ENCODE data around the gene N4BP3.

Gene N4BP3

DNA sequence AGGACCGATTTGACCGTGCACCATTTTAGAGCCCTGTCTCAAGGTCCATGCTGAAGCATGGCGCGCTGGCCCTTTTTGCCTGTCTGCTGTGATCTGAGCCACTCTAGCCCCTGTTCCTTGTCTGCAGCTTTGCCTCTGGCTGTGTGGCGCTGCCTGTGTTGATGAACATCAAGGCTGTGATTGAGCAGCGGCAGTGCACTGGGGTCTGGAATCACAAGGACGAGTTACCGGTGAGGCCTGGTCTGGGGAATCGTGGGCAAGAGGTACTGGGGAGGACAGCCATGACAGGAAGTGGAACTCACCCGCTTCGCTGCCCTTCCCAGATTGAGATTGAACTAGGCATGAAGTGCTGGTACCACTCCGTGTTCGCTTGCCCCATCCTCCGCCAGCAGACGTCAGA is 34.1 kb downstream of the N4BP3 start:
- DNase-seq (ENCODE audit: low read depth): no peak

DNA sequence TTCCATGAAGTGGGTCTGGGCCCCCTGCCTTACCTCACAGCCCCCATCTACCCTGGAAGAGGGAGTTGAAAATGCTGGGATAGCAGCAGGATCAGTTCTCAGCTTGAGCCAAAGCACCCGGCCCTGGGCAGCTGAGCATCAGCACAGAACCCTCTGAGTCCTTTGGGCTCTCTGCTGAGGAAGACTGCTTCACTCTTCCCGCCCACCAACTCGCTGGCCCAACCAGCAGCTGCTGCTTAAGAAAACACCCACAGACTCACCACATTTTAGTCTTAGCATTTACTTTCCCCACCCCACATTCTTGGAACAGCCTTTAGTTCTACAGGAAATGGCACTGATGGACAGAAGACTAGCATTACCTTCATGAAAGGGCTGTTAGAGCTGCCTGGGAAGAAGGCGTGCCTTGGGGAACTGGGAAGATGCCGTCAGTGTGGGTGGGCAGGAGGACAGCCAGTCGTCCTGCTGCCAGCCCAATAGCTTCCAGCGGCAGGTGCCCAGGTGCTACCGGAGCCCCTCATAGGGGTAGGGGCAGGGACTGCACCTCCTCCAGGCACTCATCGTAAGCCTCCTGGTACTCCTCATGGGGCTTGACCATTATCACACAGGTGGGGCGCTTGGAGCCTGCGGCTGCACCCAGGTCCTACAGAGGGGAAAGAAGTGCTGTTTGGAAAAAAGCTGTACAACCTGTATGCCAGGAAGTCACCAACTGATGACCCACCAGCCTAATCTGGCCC is 36.0 kb downstream of the N4BP3 start:
- no peak for DNase-seq (ENCODE audit: low read depth)

DNA sequence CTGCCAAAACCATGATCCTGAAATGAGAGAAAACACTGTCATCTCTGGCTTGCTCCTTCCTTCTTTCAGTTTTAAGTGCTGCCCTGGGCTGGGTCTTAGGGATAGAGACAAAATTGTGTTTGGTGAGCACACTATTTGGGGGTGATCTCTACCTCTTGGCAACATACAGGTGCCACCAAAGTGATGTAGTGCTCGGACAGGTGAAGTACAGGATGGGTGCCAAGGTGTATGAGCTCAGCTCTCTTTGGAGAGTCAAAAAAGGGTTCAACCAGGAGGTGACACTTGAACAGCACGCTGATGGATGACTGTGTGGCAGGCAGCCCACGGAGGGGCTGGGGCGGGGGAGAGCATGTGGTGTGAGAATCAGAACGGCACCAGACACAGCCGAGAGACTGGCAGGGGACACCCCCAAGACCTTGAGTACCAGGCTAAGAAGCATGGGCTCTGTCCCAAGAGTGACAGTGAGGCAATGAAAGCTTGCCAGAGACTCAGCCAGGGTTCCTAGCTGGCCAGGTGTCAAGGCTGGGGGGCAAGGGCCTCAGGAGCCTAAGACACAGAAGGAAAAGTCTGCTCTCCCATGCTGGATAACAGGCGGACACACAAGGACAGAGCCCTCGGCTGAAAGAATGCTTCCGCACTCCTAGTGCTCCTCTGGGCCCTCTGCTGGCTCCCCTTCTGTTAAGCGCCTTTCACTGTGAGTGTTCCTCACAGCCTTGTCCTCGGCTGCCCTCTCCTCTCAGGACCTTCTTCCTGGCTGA is 37.8 kb downstream of the N4BP3 start:
- no peak for DNase-seq (ENCODE audit: low read depth)

DNA sequence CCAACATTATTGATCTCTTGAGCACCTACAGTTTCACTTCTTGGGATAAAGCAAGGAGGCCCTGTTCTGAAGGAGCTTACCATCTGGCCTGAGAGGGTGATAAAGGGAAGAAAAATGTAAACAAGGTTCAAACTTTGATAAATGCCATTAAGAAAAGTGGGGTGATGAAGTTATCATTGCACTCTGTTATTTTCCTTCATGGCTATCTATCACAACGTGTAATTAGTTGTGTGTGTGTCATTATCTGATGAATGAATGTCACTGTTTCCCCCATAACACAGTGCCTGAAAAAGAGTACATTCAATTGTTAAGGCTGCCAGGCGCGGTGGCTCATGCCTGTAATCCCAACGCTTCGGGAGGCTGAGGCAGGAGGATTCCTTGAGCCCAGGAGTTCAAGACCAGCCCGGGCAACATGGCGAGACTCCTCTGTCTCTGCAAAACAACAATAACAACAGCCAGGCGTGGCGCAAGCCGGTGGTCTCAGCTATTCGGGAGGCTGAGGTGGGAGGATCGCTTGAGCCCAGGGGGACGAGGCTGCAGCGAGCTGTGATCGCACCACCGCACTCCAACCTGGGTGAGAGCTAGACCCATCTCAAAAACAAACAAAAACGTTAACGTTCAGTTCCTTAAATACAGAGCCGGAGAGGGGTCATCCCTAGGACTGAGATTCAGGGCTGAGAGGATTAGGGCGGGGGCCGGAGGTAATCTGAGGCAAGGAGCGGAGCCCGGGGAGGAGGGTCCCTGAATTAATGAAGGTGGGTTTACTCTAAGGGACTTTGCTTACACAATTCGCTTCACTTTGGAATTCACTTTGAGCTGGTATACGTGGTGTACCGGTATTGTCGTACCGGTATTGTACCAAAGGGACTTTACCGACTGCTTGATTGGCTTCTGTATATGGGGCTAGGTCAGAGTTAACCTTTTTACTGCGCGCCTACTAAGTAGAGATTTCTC is 39.4 kb downstream of the N4BP3 start:
- DNase-seq (ENCODE audit: low read depth): no peak

DNA sequence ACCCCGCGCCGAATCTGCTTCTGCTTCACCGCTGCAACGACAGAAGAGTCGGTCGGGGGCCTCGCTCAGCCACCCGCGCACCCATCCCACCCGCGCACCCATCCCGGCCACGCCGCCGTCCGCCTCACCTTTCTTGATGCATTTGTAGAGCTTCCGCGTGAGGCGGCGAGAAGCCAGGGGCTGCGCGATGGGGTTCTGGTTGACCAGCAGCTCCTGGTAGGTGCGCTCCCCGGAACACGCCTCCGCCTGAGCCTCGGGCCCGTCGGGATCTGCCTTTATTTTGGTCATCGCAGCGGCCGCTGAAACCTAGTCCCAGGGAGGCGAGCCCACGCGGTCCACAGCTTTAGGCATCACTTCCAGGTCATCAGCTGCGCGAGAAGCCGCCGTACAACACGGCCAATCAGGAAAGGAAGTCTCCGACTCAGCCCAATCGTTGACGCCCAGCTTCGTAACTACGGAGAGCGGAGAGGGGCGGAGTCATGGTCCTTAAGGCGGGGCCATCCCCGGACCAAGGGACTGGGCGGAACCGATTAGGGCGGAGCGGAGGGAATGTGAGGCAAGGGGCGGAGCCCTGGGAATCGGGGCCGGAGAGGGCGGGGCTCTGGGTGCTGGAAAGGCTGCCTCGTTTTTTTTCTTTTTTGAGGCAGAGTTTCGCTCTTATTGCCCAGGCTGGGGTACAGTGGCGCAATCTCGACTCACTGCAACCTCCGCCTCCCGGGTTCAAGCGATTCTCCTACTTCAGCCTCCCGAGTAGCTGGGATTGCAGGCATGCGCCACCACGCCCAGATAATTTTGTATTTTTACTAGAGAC is 40.4 kb downstream of the N4BP3 start, which contains the start of gene NHP2:
Gene NHP2 (minus strand): TSS at position 356 of the 811 bp plus-strand sequence. CDS start 68 bp downstream, at position 288.
- peak; percentile 99 for DNase-seq (ENCODE audit: low read depth)

DNA sequence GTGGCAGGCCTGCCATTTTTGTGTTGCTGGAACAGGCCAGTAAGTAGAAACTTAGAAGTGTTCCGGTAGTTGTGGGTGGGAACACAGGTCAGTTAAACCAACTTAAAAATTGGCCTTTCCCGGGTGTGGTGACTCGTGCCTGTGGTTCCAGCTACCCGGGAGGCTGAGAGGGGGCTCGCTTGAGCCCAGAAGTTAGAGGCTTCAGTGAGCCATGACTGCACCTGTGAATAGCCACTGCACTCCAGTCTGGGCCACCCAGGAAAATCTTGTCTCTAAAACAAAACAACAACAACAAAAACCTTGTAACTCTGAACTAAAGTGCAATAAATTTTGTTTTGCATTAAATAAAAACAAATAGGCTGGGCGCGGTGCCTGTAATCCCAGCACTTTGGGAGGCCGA is 41.7 kb downstream of the N4BP3 start:
- no peak for DNase-seq (ENCODE audit: low read depth)

DNA sequence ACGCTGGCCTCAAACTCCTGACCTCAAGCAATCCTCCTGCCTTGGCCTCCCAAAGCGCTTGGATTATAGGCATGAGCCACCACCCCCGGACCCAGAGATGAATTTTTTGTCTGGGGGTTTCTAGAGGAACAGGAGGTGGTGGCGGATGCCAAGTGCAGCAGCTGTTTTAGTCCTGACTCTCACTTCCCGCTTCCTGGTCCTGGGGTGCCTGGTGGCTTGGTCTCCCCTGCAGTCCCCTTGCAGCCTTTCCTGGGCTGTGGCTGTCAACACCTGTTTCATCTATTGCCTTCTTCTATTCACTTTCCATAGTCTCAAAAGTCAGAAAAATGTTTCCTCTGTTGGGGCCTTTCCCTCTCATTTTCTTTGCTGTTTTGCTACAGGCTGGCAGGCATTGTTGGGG is 46.8 kb downstream of the N4BP3 start:
- DNase-seq (ENCODE audit: low read depth): no peak

DNA sequence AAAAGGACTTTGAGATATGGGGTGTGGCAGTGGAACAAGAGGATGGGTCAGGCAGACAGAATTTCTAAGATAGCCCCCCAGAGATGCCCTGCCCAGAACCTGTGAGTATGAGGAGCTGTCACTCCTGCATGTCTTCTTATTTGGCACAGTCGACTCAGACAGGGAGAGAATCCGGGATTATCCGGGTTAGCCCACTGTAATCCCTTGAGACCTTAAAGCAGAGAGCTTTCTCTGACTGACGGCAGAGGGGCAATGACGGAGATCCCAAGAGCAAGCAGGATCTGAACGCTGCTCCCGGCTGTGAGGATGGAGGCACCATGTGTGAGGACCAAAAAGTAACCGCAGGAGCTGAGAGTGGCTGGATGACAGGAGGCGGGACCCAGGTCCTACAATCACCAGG is 49.1 kb downstream of the N4BP3 start:
- no peak for DNase-seq (ENCODE audit: low read depth)

DNA sequence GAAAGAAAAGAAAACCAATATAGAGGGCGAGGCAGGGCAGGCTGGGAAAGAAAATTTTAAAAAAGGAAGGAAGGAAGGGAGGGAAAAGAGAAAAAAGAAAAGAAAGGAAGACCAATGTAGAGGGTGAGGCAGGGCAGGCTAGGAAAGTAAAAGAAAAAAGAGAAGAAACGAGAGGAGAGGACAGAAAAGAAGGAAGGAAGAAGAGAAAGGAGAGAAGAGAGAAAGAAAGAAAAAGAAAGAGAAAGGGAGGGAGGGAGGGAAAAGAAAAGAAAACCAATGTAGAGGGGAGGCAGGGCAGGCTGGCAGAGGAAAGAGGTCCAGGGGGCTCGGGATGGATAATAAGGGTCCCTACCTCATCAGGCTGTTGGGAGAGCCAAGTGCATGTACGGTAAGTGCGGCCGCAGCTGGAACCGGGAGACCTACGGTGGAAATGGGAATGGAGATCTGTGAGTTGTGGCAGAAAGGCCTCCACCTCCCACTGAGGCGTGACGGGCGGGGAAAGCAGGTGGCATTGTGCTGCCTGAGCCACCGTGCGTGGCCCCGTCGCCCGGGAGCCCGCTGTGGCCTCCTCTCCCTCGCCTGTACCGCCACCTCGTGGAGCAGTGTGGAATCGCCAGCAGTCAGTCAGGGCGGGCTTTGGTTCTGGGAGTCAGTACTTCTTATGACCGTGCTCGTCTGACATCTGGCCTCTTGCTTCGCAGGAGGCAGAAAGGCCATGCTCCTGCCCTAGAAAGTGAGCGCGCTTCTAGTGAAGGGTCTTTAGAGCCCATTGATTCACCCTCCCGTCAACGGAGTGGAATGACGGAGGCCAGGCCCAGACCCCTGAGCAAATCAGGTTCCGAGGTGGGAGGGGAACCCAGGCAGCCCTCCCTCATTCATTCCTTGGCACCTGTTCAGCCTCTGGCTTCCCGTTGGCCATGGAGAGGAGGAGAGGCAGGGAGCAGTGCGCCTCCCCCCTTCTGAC is 50.7 kb downstream of the N4BP3 start:
- peak; percentile 90 for DNase-seq (ENCODE audit: low read depth)

DNA sequence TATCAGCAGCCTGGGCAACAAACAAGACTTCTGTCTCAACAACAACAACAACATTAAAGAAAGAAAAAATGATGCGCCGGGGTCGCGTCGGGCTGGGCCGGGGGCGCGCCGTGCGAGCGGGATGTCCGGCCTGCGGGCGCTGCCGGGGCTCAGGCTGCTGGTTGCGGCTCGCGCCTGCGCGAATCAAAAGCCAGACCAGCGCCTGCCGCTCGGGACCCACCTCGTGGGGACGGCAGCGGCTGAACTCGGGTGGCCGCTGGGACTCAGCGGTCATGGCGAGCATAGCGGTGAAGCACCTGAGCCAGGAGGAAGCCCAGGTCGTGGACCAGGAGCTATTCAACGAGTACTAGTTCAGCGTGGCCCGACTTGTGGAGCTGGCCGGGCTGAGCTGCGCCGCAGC is 52.2 kb downstream of the N4BP3 start:
- no peak for DNase-seq (ENCODE audit: low read depth)

DNA sequence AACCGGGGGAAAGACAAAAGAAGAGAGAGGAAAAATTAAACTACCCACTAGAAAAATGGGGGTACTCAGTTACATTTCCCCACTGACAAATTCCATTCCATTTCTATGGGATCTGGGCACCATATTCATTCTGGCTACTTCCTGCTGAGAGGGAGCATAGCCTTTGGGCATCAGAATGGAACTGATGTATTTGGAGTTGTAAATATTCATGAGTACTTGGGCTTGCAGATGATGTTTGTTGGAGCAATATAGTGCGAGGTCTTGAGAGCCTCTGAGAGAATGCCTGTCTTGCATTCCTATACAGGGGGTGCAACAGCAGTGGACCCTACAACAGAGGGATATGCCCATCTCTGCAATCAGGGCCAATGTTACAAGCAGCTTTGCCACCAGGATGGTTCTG is 57.1 kb downstream of the N4BP3 start:
- no peak for DNase-seq (ENCODE audit: low read depth)

DNA sequence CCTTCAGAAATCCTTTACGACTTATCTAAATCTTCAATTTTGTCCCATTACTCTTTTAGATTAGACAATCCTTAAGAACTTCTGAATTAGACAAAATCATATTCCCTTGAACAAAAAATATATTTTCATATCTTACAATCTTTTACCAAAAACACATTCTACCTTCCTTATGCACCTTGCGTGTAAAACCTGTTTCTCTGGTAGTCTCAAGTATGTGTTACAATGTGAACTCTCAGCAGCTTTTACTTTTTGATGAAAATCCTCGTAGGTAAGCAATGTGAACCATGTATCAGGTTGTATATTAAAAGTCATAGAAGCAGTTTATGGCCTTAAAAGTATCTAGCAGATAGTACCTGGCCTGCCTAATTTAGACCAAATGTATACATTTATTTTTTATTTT is 61.1 kb downstream of the N4BP3 start:
- no peak for DNase-seq (ENCODE audit: low read depth)

Measured in activated T-cell treated with anti-CD3 and anti-CD28 coated beads for 24 hours (primary cell).